DMS 273 (cell line): ENCODE data around the gene NPDC1.
"Not testable (repeated sequence)": the region's sequence is repeated elsewhere in the genome, so short reads cannot be mapped to it uniquely, and the experiment has no call there.

Source experiments
- DNase-seq: peaks from one replicate; lab custom pipeline; 2025; ENCODE audit not compliant: unreplicated experiment; lab: John Stamatoyannopoulos, UW

The NPDC1 gene

DNA sequence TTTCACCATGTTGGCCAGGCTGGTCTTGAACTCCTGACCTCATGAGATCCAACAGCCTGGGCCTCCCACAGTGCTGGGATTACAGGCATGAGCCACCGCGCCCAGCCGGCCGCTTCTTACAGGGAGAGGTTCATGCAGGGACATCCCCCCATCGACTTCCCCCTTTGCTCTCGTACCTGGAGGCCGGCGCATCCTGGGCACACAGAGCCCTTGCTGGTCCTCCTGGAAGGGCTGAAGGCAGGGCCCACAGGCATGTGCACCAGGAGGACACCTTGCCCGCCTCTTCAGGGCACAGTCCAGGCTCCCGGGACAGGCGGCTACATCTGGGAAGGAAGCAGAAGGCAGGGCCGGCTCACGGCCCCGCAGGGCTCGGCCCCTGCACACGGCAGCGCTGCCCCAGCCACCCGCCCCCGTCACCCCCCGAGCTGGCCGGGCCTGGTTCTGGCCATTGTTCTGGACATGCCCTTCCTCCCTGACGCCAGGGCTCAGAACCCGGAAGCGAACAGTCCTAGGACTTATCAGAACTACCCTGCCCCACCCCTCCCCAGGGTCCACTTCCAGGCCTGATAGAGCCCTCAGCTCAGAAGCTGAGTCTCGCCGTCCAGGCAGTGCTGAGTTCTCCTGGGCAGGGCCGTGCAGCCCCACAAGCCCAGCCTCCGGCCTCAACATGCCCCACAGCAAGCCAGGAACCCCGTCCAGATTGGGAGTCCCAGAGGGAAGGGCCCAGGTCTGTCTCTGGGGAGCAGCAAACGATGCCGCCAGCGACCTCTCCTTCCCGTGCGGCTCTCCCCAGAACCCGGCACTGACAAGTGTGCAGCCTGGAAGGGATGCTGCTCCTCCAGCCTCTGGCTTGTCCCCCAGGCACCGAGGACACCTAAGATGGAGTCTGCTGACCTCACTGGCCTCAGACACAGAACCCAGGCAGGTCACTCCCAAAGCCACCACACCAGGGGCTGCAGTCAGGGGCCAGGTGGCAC, 2.9 kb downstream of the NPDC1 start:
- no peak for DNase-seq

- DNase-seq: no peak
Measured at GRCh38 chr9:137041124-137041523, 4.9 kb downstream of the NPDC1 start.

DNA sequence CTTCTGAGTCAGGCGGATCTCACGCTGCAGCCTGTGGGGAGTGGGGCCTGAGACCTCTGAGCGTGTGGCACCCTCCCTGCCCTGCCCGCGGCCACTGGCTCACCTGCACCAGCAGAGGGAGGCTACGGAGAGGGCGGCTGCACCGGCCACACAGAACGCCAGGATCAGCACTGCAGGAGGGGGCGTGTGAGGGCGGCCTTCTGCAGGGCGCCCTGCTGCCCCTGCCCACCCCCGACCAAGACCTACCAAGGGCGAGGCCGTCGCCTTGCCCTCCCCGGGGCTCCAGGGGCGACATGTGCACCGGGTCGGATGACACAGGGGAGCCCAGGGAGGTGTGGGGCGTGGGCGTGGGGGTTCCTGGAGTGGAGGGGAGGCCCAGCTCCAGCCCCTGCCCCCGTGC, 5.4 kb downstream of the NPDC1 start:
- no peak for DNase-seq

GRCh38 chr9:137039611-137040366, 6.2 kb downstream of the NPDC1 start:
- DNase-seq: no peak

DNA sequence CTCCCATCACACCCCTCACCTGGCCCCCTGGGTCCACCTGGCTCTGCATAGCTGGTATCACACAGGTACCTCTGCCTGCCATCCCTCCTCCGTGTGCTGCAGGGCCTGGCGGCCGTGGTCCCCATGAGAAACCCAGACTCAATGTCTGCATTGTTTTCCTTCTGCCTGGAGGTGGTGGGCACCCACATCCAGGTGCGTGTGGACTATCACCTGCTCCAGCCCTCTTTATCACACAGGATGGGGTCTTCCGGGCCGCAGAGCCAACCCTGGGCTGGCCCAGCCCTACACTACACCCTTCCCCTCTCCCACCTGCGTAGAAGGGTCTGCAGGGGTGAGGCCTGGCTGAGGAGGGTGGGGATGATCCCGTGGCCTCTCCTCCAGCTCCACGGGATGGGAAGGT, 7.1 kb downstream of the NPDC1 start:
- DNase-seq: no peak

DNA sequence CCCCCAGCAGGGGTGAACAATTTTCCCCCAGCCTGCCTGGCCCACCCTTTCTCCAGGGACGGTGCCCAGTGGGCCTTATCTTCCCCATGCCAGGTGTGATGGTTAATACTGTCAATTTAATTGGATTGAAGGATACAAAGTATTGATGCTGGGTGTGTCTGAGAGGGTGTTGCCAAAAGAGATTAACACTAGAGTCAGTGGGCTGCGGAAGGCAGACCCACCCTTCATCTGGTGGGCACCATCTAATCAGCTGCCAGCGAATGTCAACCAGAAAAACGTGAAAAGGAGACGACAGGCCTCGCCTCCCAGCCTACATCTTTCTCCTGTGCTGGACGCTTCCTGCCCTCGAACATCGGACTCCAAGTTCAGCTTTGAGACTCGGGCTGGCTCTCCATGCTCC, 8.5 kb downstream of the NPDC1 start:
- DNase-seq: no peak

- no peak for DNase-seq
Measured at GRCh38 chr9:137037035-137037434, 8.9 kb downstream of the NPDC1 start.

- DNase-seq: no peak
Measured at GRCh38 chr9:137035937-137036336, 10.0 kb downstream of the NPDC1 start.

- peak; percentile 68 for DNase-seq
Measured at GRCh38 chr9:137035507-137035834, 10.5 kb downstream of the NPDC1 start.

DNA sequence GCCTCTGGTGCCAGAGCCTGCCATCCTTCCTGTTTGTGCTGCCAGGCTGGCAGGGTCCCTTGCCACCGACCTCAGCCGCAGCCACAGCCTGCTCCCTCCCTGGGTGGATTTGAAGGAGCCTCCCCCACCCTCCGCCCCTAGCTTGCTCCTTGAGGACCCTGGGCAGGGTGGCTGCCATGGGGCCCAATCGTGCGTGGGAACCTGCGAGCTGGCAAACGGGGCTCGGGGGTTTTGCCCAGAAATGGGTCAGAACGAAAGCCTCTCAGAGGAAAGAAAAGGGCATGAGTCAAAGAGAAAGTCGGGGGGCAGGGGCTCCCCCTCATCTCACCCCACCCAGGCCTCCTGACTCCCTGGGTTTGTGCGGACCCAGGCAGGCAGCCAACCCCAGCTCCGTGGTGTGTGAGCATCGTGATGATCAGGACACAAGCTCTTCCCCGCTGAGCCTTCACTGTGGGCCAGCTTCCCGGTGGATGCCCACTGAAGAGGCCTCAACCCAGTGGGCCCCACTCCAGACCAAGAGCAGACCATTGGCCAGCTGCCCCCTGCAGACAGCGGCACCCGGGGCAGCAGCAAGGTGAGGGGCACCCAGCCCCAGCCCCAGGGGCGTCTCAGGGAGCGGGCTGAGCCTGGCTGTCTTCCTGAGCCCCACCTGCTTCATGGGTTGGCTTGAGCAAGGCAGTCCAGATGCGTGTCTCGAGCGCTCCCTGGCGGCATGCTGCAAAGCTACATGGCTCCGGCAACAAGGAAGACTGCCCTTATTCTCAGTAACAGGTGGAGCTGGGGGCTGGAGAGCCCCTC, 11.1 kb downstream of the NPDC1 start:
- peak; percentile 91 for DNase-seq

GRCh38 chr9:137034039-137034708, 11.8 kb downstream of the NPDC1 start:
- DNase-seq: peak; percentile 57

- DNase-seq: not testable (repeated sequence)
Measured at GRCh38 chr9:137033481-137033880, 12.5 kb downstream of the NPDC1 start.

GRCh38 chr9:137032858-137033257, 13.1 kb downstream of the NPDC1 start:
- no peak for DNase-seq

GRCh38 chr9:137031904-137032640, 13.9 kb downstream of the NPDC1 start, which contains the start of gene FUT7:
TSS of gene FUT7 (minus strand) at chr9:137032088. CDS start at chr9:137031991, 97 bp downstream.
- DNase-seq: peak; percentile 42

- DNase-seq: no peak
Measured at GRCh38 chr9:137030538-137031527, 15.1 kb downstream of the NPDC1 start.

DNA sequence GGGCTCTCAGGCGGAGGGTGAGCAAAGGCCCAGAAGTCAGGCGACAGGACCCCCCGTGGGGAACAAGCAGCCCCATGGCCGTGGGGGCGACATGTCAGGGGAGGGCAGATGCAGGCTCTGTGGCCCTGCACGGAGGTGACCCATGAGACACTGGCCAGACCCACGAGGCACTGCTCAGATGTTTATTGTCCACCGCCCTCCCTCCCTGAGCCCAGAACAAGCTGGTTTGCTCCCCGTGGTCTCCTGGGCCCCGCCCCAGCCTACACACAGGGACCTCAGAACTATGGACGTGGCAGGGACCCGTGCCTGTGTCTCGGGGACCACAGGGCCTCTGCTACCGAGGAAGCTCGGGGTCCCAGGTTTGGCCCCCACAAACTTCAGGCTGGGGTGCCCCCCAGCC, 16.0 kb downstream of the NPDC1 start:
- DNase-seq: no peak

DNA sequence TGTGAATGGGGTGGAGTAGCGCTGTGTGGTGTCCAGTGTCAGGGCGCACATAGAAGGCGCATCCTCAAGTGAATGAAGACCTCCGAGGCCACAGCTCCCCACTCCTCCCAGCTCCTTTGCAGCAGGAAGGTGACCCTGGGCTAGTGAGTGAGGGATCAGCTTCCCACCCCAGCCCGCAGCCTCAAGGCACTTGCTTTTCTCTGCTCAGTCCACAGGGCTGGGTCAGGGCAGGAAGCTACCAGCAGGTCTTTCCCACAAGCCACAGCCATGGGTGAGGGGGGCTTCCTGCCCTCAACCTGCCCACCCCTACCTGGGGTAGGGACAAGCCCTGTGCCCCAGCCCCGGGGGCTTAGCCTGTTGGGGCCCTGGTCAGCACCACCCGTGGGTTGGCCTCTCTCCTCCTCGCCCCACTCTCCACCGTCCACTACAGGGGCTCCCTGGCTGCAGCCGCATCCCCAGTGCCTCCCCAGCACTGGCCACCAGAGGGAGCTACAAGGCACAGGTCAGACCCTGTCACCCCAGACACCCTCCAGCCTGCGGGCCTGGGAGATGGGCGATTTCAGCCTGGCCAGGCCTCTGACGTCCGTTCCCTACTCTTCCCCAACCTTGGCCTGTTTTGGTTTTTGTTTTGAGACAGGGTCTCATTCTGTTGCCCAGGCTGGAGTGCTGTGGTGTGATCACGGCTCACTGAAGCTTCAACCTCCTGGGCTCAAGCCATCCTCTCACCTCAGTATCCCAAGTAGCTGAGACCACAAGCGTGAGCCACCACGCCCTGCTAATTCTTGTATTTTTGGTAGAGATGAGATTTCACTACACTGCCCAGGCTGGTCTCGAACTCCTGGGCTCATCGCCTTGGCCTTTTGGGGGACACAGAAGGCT, 16.7 kb downstream of the NPDC1 start:
- DNase-seq: peak; percentile 75
